Ureter (tissue), 1 donor: ENCODE measurements around the gene SMARCB1. TPM values are rescaled to one million over a fixed set of nuclear protein-coding genes. Genes with fewer than 3 reads are reported as not detected.

Source experiments
- DNase-seq: peaks from one replicate; pipeline ENCODE4 v3.0.0-alpha.2; 2020; ENCODE audit warnings: low spot score
- total RNA-seq: library from RNA; stranded (reverse); gene quantifications from one replicate; pipeline ENCODE4 v1.2.4, GENCODE V29; 2023
- donor health status: DM: yes; HTN: yes; CAD: no.

Gene SMARCB1
- total RNA-seq, 1 donor from 2014 or later, result 74.0 TPM

DNA sequence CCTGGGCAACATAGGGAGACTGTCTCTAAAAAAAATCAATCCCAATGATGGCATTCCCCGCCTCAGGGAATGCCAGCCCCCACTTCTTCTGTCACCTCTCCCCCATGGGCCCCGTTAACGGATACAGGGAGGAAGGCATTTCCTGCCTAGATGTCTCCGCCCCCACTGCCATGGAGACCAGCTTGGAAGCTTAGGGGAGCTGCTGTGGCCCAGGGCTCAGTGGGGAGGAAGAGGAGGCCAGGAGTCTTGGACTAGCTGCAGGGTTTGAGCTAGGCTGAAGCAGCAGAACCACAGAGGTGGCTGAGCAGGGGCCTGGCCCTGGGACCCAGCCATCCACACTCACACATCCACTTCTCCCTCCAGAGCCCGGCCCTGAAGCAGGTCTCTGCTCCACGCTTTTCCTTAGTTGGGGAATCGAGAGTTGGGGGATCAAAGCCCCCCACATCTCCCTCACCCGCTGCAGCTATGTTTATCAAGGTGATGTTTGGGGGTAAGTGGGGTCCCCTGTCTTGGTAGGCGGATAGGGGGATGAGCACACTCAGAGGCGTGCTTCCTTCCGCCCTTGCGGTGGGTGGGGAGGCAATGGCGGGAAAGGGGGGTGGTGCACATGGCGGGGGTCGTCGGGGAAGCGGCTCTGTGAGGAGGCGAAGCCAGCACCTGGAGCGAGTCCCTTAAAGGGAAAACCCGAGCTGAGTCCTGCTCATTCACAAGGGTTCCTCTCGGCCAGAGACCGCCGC is 23.8 kb upstream of the SMARCB1 start, which contains the start of gene C22orf15:
TSS of gene C22orf15 (plus strand) at position 149 of the 737 bp plus-strand sequence. CDS start at position 466, 317 bp downstream.
- DNase-seq, result no peak

- DNase-seq, result no peak
These were observed 23.2 kb upstream of the SMARCB1 start for GRCh38 chr22:23763579-23763945.

GRCh38 chr22:23763954-23764353 is 22.8 kb upstream of the SMARCB1 start:
- no peak for DNase-seq

- no peak for DNase-seq
These were observed 21.6 kb upstream of the SMARCB1 start for GRCh38 chr22:23764899-23765881.

DNA sequence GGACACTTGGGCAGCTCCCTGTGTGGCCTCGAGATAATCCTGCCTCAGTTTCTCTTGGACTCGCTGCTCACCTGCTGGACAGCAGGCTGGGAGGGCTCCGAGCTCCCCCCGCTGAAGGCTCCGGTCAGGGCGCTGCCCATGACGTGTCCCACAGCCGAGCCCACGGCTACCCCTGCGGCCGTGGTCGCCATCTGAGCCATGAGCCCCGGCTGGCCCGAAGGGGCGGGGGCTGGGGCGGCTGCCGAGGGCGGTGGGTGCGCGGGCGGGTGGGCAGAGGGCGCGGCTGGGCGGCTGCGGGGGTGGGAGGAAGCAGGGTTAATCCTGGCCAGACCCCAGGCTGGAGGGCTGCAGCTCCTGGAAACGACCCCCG is 19.5 kb upstream of the SMARCB1 start:
- DNase-seq, result no peak

DNA sequence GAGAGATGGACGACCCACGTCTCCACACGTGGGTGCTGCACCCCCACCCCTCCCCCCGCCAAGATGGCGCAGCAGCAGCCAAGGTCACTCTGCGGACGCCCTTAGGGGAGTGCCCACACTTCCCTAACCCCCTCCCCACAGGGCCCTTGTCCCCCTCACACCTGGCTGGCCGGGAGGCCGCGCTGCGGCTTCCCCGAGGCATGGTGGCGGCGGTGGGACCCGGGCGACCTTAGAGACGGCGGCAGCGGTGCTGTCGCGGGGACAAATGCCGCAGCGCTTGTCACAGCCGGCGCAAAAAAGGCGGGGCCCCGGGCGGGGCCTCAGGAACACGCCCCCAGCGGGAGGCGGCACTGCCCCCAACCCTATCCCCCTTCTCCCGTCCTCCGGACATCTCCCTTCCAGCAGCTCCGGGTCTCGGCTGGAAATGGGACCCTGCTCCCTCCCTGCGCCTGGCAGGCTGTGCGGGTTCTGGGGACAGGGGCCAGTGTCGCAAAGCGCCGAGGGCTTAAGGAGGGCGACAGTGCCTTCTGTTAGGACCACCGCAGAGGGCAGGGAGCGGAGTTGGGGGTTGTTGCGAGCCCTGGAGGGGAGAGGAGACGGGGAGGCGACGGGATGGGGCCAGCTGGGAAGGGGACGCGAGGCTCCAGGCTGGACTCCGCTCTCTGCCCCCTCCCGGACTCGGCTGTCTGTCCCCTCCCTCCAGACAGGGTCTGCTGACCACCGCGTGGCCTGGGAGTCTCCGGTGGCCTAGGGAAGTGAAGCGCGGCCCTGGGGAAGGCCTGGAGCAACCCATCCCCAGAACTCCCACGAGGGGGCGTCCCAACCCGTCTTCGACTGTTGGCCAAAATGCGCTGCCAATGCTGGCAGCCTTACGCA is 18.9 kb upstream of the SMARCB1 start, which contains the start of gene CHCHD10:
TSS of gene CHCHD10 (minus strand) at position 300 of the 876 bp plus-strand sequence. CDS start at position 202, 98 bp downstream.
- peak; percentile 91 for DNase-seq

GRCh38 chr22:23769321-23769965 is 17.3 kb upstream of the SMARCB1 start:
- no peak for DNase-seq

GRCh38 chr22:23772315-23772648 is 14.5 kb upstream of the SMARCB1 start:
- no peak for DNase-seq

- no peak for DNase-seq
These were observed 13.9 kb upstream of the SMARCB1 start, which contains the start of gene MMP11 for GRCh38 chr22:23772649-23773473. Gene MMP11 (plus strand): TSS chr22:23772849. CDS start chr22:23772871, 22 bp downstream.

DNA sequence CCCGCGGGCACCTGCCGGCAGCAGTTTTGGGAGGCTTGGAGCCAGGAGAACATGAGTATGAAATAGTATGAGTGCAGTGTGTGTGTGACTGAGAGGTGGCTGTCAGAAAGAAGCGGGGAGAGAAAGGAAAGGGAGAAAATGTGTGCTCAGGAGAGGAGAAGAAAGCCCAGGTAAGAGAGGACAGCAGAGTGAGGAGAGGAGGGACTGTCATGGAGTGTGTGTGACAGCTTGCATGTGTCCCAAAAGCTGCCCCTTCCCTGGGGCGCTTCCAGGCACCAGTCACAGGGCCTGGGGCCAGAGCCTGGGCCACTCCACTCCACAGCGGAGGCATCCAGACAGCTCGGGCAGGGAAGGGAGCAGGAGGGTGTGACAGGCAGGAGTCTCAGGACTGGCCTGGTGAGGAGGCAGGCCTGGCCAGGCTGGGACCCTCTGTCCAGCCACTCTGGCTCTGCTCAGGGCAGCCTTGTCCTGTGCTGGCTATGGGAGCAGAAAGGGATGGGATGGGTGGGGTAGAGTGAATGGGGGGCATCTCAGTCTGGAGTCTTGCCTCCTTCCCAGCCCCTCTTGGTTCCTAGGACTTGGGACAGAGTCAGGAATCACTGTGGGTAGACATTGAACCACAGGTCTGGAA is 13.2 kb upstream of the SMARCB1 start:
- DNase-seq, result no peak

DNA sequence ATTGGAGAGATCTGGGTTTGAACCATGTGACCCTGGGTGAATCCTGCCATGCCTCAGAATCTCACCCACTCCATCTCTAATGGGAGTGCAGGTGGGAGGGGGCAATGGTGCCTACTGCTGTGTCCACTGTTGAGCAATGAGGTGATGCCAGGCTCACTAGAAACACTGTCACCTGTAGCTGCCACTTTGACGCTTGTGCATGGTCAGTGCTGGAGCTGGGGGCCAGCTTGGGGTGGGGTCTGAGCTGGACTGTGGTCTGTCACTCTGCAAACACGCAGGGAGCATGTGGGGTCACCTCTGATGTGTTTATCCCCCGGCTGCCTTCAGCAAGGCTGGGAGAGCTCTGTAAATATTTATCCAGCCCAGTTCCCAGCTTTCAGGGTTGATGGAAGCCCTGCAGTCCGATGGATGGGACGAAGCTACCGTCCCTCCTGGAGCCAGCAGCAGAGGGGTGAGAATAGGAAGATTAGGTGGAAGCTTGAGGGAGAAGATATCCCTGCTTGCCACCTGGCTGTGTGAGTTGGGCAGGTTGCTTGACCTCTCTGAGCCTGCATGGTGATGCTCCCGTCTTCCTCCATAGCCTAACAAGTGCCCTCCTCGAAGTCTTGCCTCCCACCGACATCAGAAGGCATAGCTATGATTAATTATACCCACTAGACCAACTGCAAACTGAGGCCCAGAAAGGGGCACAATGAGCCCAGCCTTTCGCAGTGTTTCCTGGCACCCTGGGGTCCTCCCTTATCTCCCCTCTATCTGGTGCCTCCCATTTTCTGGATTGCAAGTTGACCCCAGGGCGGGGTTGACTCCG is 12.4 kb upstream of the SMARCB1 start:
- DNase-seq, result no peak

DNA sequence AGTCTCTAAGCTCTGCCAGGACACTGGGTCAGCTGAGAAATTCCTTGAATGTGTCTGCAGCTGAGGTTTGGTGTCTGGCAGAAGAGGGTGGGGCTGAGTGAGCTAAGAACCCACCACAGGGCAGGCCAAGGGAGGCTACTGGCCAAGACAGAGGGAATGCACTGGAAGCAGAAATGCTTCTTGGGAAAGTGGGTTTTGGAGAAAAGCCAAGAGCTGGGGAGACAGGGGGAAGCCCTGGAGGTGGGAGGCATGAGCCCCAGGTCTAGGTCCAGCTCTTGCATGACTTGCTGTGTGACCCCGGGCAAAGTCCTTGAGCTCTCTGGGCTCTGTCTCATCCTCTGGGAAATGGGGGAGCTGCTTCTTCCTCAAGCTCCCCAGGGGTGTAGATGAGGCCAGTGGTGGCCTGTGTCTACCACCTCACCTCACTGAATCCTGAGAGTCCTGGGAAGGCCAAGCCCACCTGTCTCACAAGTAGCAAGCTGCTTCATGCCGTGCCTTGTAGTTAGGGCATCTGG is 11.8 kb upstream of the SMARCB1 start:
- no peak for DNase-seq

- no peak for DNase-seq
These were observed 10.9 kb upstream of the SMARCB1 start for GRCh38 chr22:23775779-23776375.

- no peak for DNase-seq
These were observed 8.8 kb upstream of the SMARCB1 start for GRCh38 chr22:23777776-23778576.

GRCh38 chr22:23778577-23778900 is 8.2 kb upstream of the SMARCB1 start:
- no peak for DNase-seq

GRCh38 chr22:23779083-23779482 is 7.7 kb upstream of the SMARCB1 start:
- DNase-seq, result no peak

DNA sequence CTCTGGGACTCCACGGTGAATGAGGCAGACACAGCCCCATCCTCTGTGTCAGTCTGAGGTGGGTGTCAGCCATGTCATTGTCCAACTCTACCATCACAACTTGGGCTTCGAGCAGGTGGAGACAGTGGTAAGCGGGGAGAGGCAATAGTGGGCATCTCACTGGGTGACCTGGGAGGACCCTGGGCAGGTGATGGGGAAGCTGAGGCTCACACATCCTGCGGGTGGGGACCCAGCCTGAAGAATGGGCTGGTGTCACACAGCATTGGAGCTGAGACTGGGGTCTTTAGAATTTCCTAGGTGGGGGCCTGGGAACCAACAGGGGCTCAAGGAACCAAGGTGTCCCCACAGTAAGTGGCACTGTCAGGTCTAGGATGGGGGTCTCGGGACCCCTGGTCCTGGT is 7.0 kb upstream of the SMARCB1 start:
- DNase-seq, result no peak
